GM12878 (cell line): Measurements from ENCODE around the gene SEC24C. TPM values are rescaled to one million over a fixed set of nuclear protein-coding genes. Genes with fewer than 3 reads are reported as not detected.

Experiments used
- ATAC-seq: fragments of 200-7000 bp; cut with Tn5 transposase; 3 replicates; pipeline ENCODE4 v1.9.1; 2020; ENCODE audit warnings: mild to moderate bottlenecking, moderate library complexity
- BruUV-seq: library from RNA; stranded (reverse); fragments of 400-500 nt; replicated peaks from 2 replicates; lab custom pipeline; 2021; lab: Mats Ljungman, UMichigan
- CTCF ChIA-PET: fragments of 300-600 bp; sonication (Branson Sonifier 250); formaldehyde crosslinking; extraction: SDS; loops from one replicate; lab custom pipeline; 2021; ENCODE audit warnings: inconsistent platforms; lab: Yijun Ruan, JAX
- POLR2A ChIA-PET: fragments of 350-600 bp; formaldehyde crosslinking; extraction: SDS; loops from one replicate; lab custom pipeline; 2021; ENCODE audit warnings: inconsistent platforms; lab: Charles Lee
- RAD21 ChIA-PET: fragments of 300-600 bp; sonication (Branson Sonifier 250); formaldehyde crosslinking; loops from one replicate; lab custom pipeline; 2023; ENCODE audit warnings: antibody characterized with exemption; ENCODE audit not compliant: unreplicated experiment; lab: Charles Lee
- SMC1A ChIA-PET: fragments of 300-600 bp; sonication (Branson Sonifier 250); formaldehyde crosslinking; loops from one replicate; lab custom pipeline; 2023; ENCODE audit not compliant: unreplicated experiment, uncharacterized antibody; lab: Charles Lee
- DNase-seq: peaks from one replicate; pipeline ENCODE4 v3.0.0-alpha.2; 2011; ENCODE audit warnings: low read depth, low spot score
- FAIRE-seq: peaks from 3 replicates; lab custom pipeline; 2011; peaks lifted over from hg19 to GRCh38; lab: Jason Lieb, UNC
- H2AFZ ChIP-seq: 2 replicates; pipeline ENCODE4 v1.6.0; 2011; ENCODE audit warnings: low read depth, low read length, control low read depth; ENCODE audit not compliant: control insufficient read depth
- H3K27ac ChIP-seq: 2 replicates; pipeline ENCODE4 v1.5.1; 2011; ENCODE audit warnings: control low read depth; ENCODE audit not compliant: control insufficient read depth, insufficient read depth
- H3K27me3 ChIP-seq, 2 experiments: replicated peaks in 1 of 2; 2 replicates each; pipeline versions ENCODE4 v1.6.0 to v1.6.1; 2011; ENCODE audit warnings: low read length in 1 of 2; ENCODE audit not compliant: control insufficient read depth in 2 of 2, insufficient read depth in 2 of 2
- H3K36me3 ChIP-seq, 2 experiments: 2 replicates each; pipeline ENCODE4 v1.5.1; 2011; ENCODE audit warnings: low read length in 1 of 2; ENCODE audit not compliant: control insufficient read depth in 2 of 2, insufficient read depth in 2 of 2
- H3K4me1 ChIP-seq: 2 replicates; pipeline ENCODE4 v1.6.1; 2011; ENCODE audit warnings: mild to moderate bottlenecking, low read length, moderate library complexity, mixed read lengths; ENCODE audit not compliant: control insufficient read depth, insufficient read depth
- H3K4me2 ChIP-seq: 2 replicates; pipeline ENCODE4 v1.6.0; 2011; ENCODE audit warnings: control low read depth; ENCODE audit not compliant: control insufficient read depth, insufficient read depth
- H3K4me3 ChIP-seq: fragments of 200-600 bp; sonication (generic); 2 replicates; pipeline ENCODE4 v1.5.1; 2016
- H3K79me2 ChIP-seq: 2 replicates; pipeline ENCODE4 v1.6.0; 2011; ENCODE audit warnings: low read length; ENCODE audit not compliant: control insufficient read depth, insufficient read depth
- H3K9ac ChIP-seq: 2 replicates; pipeline ENCODE4 v1.8.0; 2011; ENCODE audit warnings: low read length, control low read depth, mixed read lengths; ENCODE audit not compliant: control insufficient read depth, insufficient read depth
- H3K9me3 ChIP-seq: replicated peaks from 3 replicates; pipeline ENCODE4 v1.5.1; 2011; ENCODE audit warnings: mild to moderate bottlenecking, low read length; ENCODE audit not compliant: control insufficient read depth, insufficient read depth
- H4K20me1 ChIP-seq: 2 replicates; pipeline ENCODE4 v1.6.0; 2011; ENCODE audit not compliant: control insufficient read depth, insufficient read depth
- ATF3 ChIP-seq: IDR thresholded peaks from 2 replicates; pipeline ENCODE4 v1.6.1; 2011; ENCODE audit warnings: low read depth, mild to moderate bottlenecking, low read length, moderate library complexity, borderline replicate concordance; ENCODE audit errors: extremely low read depth
- IKZF1 ChIP-seq: fragments of 450-650 bp; conservative IDR thresholded peaks from 2 replicates; pipeline ENCODE4 v1.6.1; 2017; ENCODE audit warnings: antibody characterized with exemption, mild to moderate bottlenecking
- NFIC ChIP-seq: IDR thresholded peaks from 2 replicates; pipeline ENCODE4 v1.6.1; 2012; ENCODE audit warnings: low read depth, mild to moderate bottlenecking, inconsistent platforms, low read length, moderate library complexity
- NFYB ChIP-seq: IDR thresholded peaks from 2 replicates; pipeline ENCODE4 v1.6.1; 2011; ENCODE audit warnings: low read depth, mild to moderate bottlenecking, low read length, improper control_type of control experiment, moderate library complexity; ENCODE audit not compliant: insufficient read depth
- RAD21 ChIP-seq: IDR thresholded peaks from 2 replicates; pipeline ENCODE4 v1.6.1; 2011; ENCODE audit warnings: mild to moderate bottlenecking, low read depth, low read length, moderate library complexity; ENCODE audit not compliant: insufficient read depth
- SMAD1 ChIP-seq: fragments of 450-650 bp; IDR thresholded peaks from 2 replicates; pipeline ENCODE4 v1.6.1; 2018; ENCODE audit warnings: mild to moderate bottlenecking, low read depth; ENCODE audit not compliant: partially characterized antibody
- WGBS: methylation state at CpG from one replicate; pipeline ENCODE4 v1.1.6; 2016; ENCODE audit warnings: low lambda C conversion rate; ENCODE audit not compliant: insufficient replicate concordance, insufficient coverage; ENCODE audit errors: missing lambda C conversion rate; 5-methylcytosine and 5-hydroxymethylcytosine counted together
- in situ Hi-C: fragments of 300-500 bp; cut with MboI; formaldehyde crosslinking; loops from 9 replicates; pipeline ENCODE4 v1.14.3; 2018; ENCODE audit warnings: mixed read lengths
- intact Hi-C: fragments of 100-400 bp; cut with micrococcal nuclease; formaldehyde crosslinking; loops from one replicate; pipeline ENCODE4 v1.14.2; 2022; ENCODE audit not compliant: unreplicated experiment
- polyA plus RNA-seq, 11 experiments: library from polyadenylated mRNA; depleted of rRNA in 4 of 11; unstranded in 6 of 11; stranded (reverse) in 5 of 11; fragments of >200 nt; fragmentation: Nextera tagmentation in 4 of 11; fragmentation: Illumina TruSeq in 1 of 11; extraction: Ambion mirVana in 4 of 11; extraction: Trizol in 1 of 11; gene quantifications; 1 replicate in 1 of 11; 2 replicates in 10 of 11; pipeline versions ENCODE4 v1.2.1 to v1.2.3, GENCODE V29; 2011 to 2016; ENCODE audit warnings: inconsistent platforms in 2 of 11, missing spikeins in 2 of 11, low read depth in 1 of 11
- total RNA-seq, 4 experiments: library from RNA; depleted of rRNA in 3 of 4; stranded (reverse); fragments of >200 nt in 3 of 4; fragmentation: Illumina TruSeq in 1 of 4; extraction: Trizol in 1 of 4; gene quantifications; 2 replicates each; pipeline versions ENCODE4 v1.2.1 to v1.2.3, GENCODE V29; 2013 to 2021
- TF ChIP-seq, protein P1 (sequence below): fragments of 450-650 bp; IDR thresholded peaks from 2 replicates; pipeline ENCODE4 v1.6.1; 2016; ENCODE audit warnings: mild to moderate bottlenecking
- TF ChIP-seq, protein P2 (sequence below): IDR thresholded peaks from 2 replicates; pipeline ENCODE4 v1.6.1; 2012; ENCODE audit warnings: improper control_type of control experiment, low read depth, low read length; ENCODE audit not compliant: insufficient replicate concordance

Gene SEC24C
- total and polyA plus RNA-seq, 10 of the 15 experiments (the other 5 are each of a cell fraction or from before 2014, with no cell fraction given): 12.7 to 117 (median 73.8) TPM

GRCh38 chr10:73746721-73747120 lies 2.5 kb downstream of the SEC24C start:
- H3K27ac ChIP-seq: 0 out of 2 replicates have a peak overlapping the region, but pooled peaks have one; percentile 8
- ChIA-PET CTCF (interaction anchor here (0.7 to 1.0 kb wide), 3 partner anchors 9 to 97 kb away, joined by 3 read pairs; no protein-coding TSS in a partner anchor), POLR2A (interaction anchor here (0.5 to 1.4 kb wide), 8 partner anchors 12 to 115 kb away, joined by 3 to 9 read pairs (median 4); a partner anchor contains a TSS), SMC1A (interaction anchor here (0.7 to 4.1 kb wide), 6 partner anchors 12 to 96 kb away, joined by 3 to 24 read pairs (median 4); partner anchors contain the start of gene CHCHD1), RAD21 (interaction anchor here (1.0 to 5.3 kb wide), 3 partner anchors 12 to 35 kb away, joined by 4 to 52 read pairs (median 11); partner anchors contain the start of gene CHCHD1)
- H3K4me1 ChIP-seq: peaks cover 11% of the 10 kb centered on the region
- H3K36me3 ChIP-seq: peaks cover 7 to 20% of the 10 kb centered on the region in 2 experiments
- peak overlapping the region; percentile 18; the same call in 1 of the 2 replicates for H3K9ac ChIP-seq
- WGBS: 56% methylated on average over 2 of the region's 2 CpGs
- ATAC-seq: peak; percentile 7; the same call in 1 of the 3 replicates
- DNase-seq: no peak
- peaks cover 5% of the 10 kb centered on the region; the same call in 1 of the 2 replicates for H4K20me1 ChIP-seq
- H3K4me3 ChIP-seq: peak overlapping the region; percentile 27; the same call in 1 of the 2 replicates
- no peak overlapping the region for H2AFZ ChIP-seq
- H3K9me3 ChIP-seq: no peaks in the 10 kb centered on the region
- peaks cover 68% of the 10 kb centered on the region for H3K79me2 ChIP-seq
- intact Hi-C loops (no loop called here), in situ Hi-C loops (no loop called here)
- no peak for FAIRE-seq
- H3K27me3 ChIP-seq: no peaks in the 10 kb centered on the region
- TSS peak; percentile 23 for BruUV-seq
- H3K4me2 ChIP-seq: peak overlapping the region; percentile 80
- no peak for TF ChIP-seq NFYB
- TF ChIP-seq, protein P1, sequence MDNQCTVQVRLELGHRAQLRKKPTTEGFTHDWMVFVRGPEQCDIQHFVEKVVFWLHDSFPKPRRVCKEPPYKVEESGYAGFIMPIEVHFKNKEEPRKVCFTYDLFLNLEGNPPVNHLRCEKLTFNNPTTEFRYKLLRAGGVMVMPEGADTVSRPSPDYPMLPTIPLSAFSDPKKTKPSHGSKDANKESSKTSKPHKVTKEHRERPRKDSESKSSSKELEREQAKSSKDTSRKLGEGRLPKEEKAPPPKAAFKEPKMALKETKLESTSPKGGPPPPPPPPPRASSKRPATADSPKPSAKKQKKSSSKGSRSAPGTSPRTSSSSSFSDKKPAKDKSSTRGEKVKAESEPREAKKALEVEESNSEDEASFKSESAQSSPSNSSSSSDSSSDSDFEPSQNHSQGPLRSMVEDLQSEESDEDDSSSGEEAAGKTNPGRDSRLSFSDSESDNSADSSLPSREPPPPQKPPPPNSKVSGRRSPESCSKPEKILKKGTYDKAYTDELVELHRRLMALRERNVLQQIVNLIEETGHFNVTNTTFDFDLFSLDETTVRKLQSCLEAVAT: no peak
- TF ChIP-seq, protein P2, sequence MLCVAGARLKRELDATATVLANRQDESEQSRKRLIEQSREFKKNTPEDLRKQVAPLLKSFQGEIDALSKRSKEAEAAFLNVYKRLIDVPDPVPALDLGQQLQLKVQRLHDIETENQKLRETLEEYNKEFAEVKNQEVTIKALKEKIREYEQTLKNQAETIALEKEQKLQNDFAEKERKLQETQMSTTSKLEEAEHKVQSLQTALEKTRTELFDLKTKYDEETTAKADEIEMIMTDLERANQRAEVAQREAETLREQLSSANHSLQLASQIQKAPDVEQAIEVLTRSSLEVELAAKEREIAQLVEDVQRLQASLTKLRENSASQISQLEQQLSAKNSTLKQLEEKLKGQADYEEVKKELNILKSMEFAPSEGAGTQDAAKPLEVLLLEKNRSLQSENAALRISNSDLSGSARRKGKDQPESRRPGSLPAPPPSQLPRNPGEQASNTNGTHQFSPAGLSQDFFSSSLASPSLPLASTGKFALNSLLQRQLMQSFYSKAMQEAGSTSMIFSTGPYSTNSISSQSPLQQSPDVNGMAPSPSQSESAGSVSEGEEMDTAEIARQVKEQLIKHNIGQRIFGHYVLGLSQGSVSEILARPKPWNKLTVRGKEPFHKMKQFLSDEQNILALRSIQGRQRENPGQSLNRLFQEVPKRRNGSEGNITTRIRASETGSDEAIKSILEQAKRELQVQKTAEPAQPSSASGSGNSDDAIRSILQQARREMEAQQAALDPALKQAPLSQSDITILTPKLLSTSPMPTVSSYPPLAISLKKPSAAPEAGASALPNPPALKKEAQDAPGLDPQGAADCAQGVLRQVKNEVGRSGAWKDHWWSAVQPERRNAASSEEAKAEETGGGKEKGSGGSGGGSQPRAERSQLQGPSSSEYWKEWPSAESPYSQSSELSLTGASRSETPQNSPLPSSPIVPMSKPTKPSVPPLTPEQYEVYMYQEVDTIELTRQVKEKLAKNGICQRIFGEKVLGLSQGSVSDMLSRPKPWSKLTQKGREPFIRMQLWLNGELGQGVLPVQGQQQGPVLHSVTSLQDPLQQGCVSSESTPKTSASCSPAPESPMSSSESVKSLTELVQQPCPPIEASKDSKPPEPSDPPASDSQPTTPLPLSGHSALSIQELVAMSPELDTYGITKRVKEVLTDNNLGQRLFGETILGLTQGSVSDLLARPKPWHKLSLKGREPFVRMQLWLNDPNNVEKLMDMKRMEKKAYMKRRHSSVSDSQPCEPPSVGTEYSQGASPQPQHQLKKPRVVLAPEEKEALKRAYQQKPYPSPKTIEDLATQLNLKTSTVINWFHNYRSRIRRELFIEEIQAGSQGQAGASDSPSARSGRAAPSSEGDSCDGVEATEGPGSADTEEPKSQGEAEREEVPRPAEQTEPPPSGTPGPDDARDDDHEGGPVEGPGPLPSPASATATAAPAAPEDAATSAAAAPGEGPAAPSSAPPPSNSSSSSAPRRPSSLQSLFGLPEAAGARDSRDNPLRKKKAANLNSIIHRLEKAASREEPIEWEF: no peak
- TF ChIP-seq IKZF1: no peak
- TF ChIP-seq RAD21: no peak
- no peak for TF ChIP-seq NFIC
- no peak for TF ChIP-seq ATF3
- no peak for TF ChIP-seq SMAD1
